ENCODE measurements around the gene SPO11. TPM values are rescaled to one million over a fixed set of nuclear protein-coding genes. Genes with fewer than 3 reads are reported as not detected.

Gene SPO11
- total and polyA plus RNA-seq, 2 of the 8 experiments (the other 6 are each of a cell fraction or from before 2014, with no cell fraction given): not detected

GRCh38 chr20:57387945-57388371, 58.4 kb downstream of the SPO11 start (continued):
- TF ChIP-seq, protein P1, sequence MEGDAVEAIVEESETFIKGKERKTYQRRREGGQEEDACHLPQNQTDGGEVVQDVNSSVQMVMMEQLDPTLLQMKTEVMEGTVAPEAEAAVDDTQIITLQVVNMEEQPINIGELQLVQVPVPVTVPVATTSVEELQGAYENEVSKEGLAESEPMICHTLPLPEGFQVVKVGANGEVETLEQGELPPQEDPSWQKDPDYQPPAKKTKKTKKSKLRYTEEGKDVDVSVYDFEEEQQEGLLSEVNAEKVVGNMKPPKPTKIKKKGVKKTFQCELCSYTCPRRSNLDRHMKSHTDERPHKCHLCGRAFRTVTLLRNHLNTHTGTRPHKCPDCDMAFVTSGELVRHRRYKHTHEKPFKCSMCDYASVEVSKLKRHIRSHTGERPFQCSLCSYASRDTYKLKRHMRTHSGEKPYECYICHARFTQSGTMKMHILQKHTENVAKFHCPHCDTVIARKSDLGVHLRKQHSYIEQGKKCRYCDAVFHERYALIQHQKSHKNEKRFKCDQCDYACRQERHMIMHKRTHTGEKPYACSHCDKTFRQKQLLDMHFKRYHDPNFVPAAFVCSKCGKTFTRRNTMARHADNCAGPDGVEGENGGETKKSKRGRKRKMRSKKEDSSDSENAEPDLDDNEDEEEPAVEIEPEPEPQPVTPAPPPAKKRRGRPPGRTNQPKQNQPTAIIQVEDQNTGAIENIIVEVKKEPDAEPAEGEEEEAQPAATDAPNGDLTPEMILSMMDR (IDR thresholded peaks at IDR 0.05; ENCODE audit: control extremely low read depth in 1 of 3, insufficient read depth in 1 of 3, low read depth in 1 of 3, low read length in 3 of 3): no peak
- no peak for TF ChIP-seq JUND (IDR thresholded peaks at IDR 0.05; ENCODE audit: low read length)
- no peak for TF ChIP-seq CHD7 (IDR thresholded peaks at IDR 0.05; ENCODE audit: insufficient replicate concordance, low read length)
- TF ChIP-seq TBP (IDR thresholded peaks at IDR 0.05; ENCODE audit: low read depth, low read length): no peak
- no peak for TF ChIP-seq RXRA (IDR thresholded peaks at IDR 0.05; ENCODE audit: insufficient read depth, low read depth, low read length)
- no peak for TF ChIP-seq ASH2L (IDR thresholded peaks at IDR 0.05; ENCODE audit: low read length)
- TF ChIP-seq RNF2 (IDR thresholded peaks at IDR 0.05; ENCODE audit: borderline replicate concordance, low read depth, low read length, missing control alignments, poor library complexity, severe bottlenecking): no peak
- TF ChIP-seq RAD21 (IDR thresholded peaks at IDR 0.05 in 1 of 2, conservative IDR thresholded peaks at IDR 0.05 in 1 of 2; ENCODE audit: low read depth in 2 of 2, low read length in 2 of 2): no peak

Data from H1 (cell line).